WTC11 (cell line): ENCODE measurements around the gene MCF2L. TPM values are rescaled to one million over a fixed set of nuclear protein-coding genes. Genes with fewer than 3 reads are reported as not detected.

Source experiments
- ATAC-seq: fragments of 200-7000 bp; cut with Tn5 transposase; 2 replicates; pipeline ENCODE4 v1.10.0; 2021; ENCODE audit warnings: mild to moderate bottlenecking, moderate library complexity
- CTCF ChIA-PET: fragments of 300-600 bp; sonication (Branson Sonifier 250); formaldehyde crosslinking; loops from one replicate; lab custom pipeline; 2021; ENCODE audit warnings: antibody characterized with exemption; lab: Charles Lee
- POLR2A ChIA-PET: fragments of 350-600 bp; sonication (Branson Sonifier 250); formaldehyde crosslinking; loops from one replicate; lab custom pipeline; 2021; ENCODE audit warnings: antibody characterized with exemption; lab: Charles Lee
- DNase-seq: peaks from one replicate; pipeline ENCODE4 v3.0.0; 2021; ENCODE audit warnings: low spot score
- H3K27ac Mint-ChIP-seq: 2 replicates; pipeline ENCODE4 v1.8.0; 2021; ENCODE audit warnings: mixed read lengths
- H3K27me3 Mint-ChIP-seq: 2 replicates; pipeline ENCODE4 v1.8.0; 2021; ENCODE audit warnings: low read depth, mild to moderate bottlenecking, moderate library complexity, mixed read lengths
- H3K36me3 Mint-ChIP-seq: 2 replicates; pipeline ENCODE4 v1.8.0; 2021; ENCODE audit warnings: mixed read lengths
- H3K4me1 Mint-ChIP-seq: 2 replicates; pipeline ENCODE4 v1.8.0; 2022; ENCODE audit warnings: mixed read lengths
- H3K4me3 Mint-ChIP-seq: 2 replicates; pipeline ENCODE4 v1.8.0; 2021; ENCODE audit warnings: mild to moderate bottlenecking, moderate library complexity, mixed read lengths
- H3K9me3 Mint-ChIP-seq: 2 replicates; pipeline ENCODE4 v1.8.0; 2021; ENCODE audit warnings: mixed read lengths
- AR ChIP-seq: fragments of 250-450 bp; sonication (Bioruptor Pico); IDR thresholded peaks from 2 replicates; pipeline ENCODE4 v1.9.0; 2021; ENCODE audit warnings: mild to moderate bottlenecking
- EMX1 ChIP-seq: fragments of 250-450 bp; sonication (Bioruptor Pico); IDR thresholded peaks from 2 replicates; pipeline ENCODE4 v1.8.0; 2021; ENCODE audit warnings: mild to moderate bottlenecking
- FOXJ3 ChIP-seq: sonication (generic); formaldehyde crosslinking; IDR thresholded peaks from 2 replicates; pipeline ENCODE4 v1.9.0; 2021; ENCODE audit warnings: missing genetic modification reagents, mild to moderate bottlenecking, borderline replicate concordance
- IRF1 ChIP-seq: sonication (generic); formaldehyde crosslinking; IDR thresholded peaks from 2 replicates; pipeline ENCODE4 v1.8.0; 2023; ENCODE audit warnings: missing genetic modification reagents
- MYBL2 ChIP-seq: sonication (generic); formaldehyde crosslinking; IDR thresholded peaks from 2 replicates; pipeline ENCODE4 v1.8.1; 2023; ENCODE audit warnings: mild to moderate bottlenecking, moderate library complexity, missing genetic modification reagents
- NFYB ChIP-seq: sonication (generic); formaldehyde crosslinking; conservative IDR thresholded peaks from 2 replicates; pipeline ENCODE4 v1.8.0; 2022; ENCODE audit warnings: low read depth, missing genetic modification reagents
- NR3C1 ChIP-seq: sonication (generic); formaldehyde crosslinking; conservative IDR thresholded peaks from 2 replicates; pipeline ENCODE4 v1.8.1; 2023; ENCODE audit warnings: low read depth, mild to moderate bottlenecking, missing genetic modification reagents
- PRDM15 ChIP-seq: sonication (generic); formaldehyde crosslinking; IDR thresholded peaks from 2 replicates; pipeline ENCODE4 v1.8.0; 2022; ENCODE audit warnings: missing genetic modification reagents
- SOX15 ChIP-seq: fragments of 250-450 bp; sonication (Bioruptor Pico); IDR thresholded peaks from 2 replicates; pipeline ENCODE4 v1.9.0; 2021; ENCODE audit warnings: mild to moderate bottlenecking
- USF2 ChIP-seq: sonication (generic); formaldehyde crosslinking; IDR thresholded peaks from 2 replicates; pipeline ENCODE4 v1.8.1; 2023; ENCODE audit warnings: mild to moderate bottlenecking, missing genetic modification reagents, moderate library complexity
- ZNF121 ChIP-seq: sonication (generic); formaldehyde crosslinking; IDR thresholded peaks from 2 replicates; pipeline ENCODE4 v1.8.0; 2023; ENCODE audit warnings: missing genetic modification reagents
- ZNF232 ChIP-seq: sonication (generic); formaldehyde crosslinking; IDR thresholded peaks from 2 replicates; pipeline ENCODE4 v1.8.0; 2022; ENCODE audit warnings: mild to moderate bottlenecking, missing genetic modification reagents
- ZNF263 ChIP-seq: sonication (generic); formaldehyde crosslinking; IDR thresholded peaks from 2 replicates; pipeline ENCODE4 v1.8.1; 2022; ENCODE audit warnings: low read depth, mild to moderate bottlenecking, moderate library complexity, missing genetic modification reagents
- ZNF532 ChIP-seq: fragments of 250-450 bp; sonication (Bioruptor Pico); IDR thresholded peaks from 2 replicates; pipeline ENCODE4 v1.9.0; 2021; ENCODE audit warnings: mild to moderate bottlenecking, borderline replicate concordance
- total RNA-seq: library from RNA; stranded (reverse); gene quantifications from 3 replicates; pipeline ENCODE4 v1.2.3, GENCODE V29; 2021

MCF2L gene
- total RNA-seq, 1 experiment from 2014 or later: 34.8 TPM

GRCh38 chr13:112975401-112975939, 6.5 kb downstream of the MCF2L start (continued):
- TF ChIP-seq USF2 (CRISPR knock-in tag): no peak
- TF ChIP-seq IRF1 (CRISPR knock-in tag): no peak

GRCh38 chr13:112976526-112976925, 7.5 kb downstream of the MCF2L start:
- ChIA-PET POLR2A (interaction anchor here (0.5 kb wide), 1 partner anchor 8 kb away, joined by 8 read pairs; no protein-coding TSS in a partner anchor), CTCF (interaction anchor here (1.2 to 3.0 kb wide), 2 partner anchors 33 to 109 kb away, joined by 3 to 8 read pairs; no protein-coding TSS in a partner anchor)
- H3K36me3 Mint-ChIP-seq: no peaks in the 10 kb centered on the region; the same call in 1 of the 2 replicates
- no peak for DNase-seq
- TF ChIP-seq ZNF263 (CRISPR knock-in tag): no peak
- no peak for TF ChIP-seq PRDM15 (CRISPR knock-in tag)
- no peak for TF ChIP-seq SOX15 (CRISPR knock-in tag)
- no peak for TF ChIP-seq EMX1 (CRISPR knock-in tag)
- no peak for TF ChIP-seq ZNF121
- no peak overlapping the region for H3K4me3 Mint-ChIP-seq
- no peak overlapping the region for H3K27ac Mint-ChIP-seq
- no peaks in the 10 kb centered on the region for H3K4me1 Mint-ChIP-seq
- H3K9me3 Mint-ChIP-seq: peaks cover 11% of the 10 kb centered on the region
- no peak for ATAC-seq
- H3K27me3 Mint-ChIP-seq: peaks cover 3% of the 10 kb centered on the region; the same call in 1 of the 2 replicates

GRCh38 chr13:112977091-112977490, 8.1 kb downstream of the MCF2L start:
- no peak for DNase-seq
- H3K27me3 Mint-ChIP-seq: no peaks in the 10 kb centered on the region
- H3K4me1 Mint-ChIP-seq: no peaks in the 10 kb centered on the region
- no peak for ATAC-seq
- peak overlapping the region; percentile 66 for H3K27ac Mint-ChIP-seq
- ChIA-PET POLR2A (interaction anchor here (0.5 kb wide), 1 partner anchor 9 kb away, joined by 8 read pairs; no protein-coding TSS in a partner anchor), CTCF (interaction anchor here (1.2 to 3.0 kb wide), 3 partner anchors 7 to 109 kb away, joined by 3 to 8 read pairs (median 4); no protein-coding TSS in a partner anchor)
- H3K4me3 Mint-ChIP-seq: no peak overlapping the region
- H3K9me3 Mint-ChIP-seq: peaks cover 5% of the 10 kb centered on the region
- H3K36me3 Mint-ChIP-seq: no peaks in the 10 kb centered on the region
- no peak for TF ChIP-seq ZNF232 (CRISPR knock-in tag)
- TF ChIP-seq AR (CRISPR knock-in tag): no peak
- TF ChIP-seq FOXJ3: no peak
- no peak for TF ChIP-seq ZNF532 (CRISPR knock-in tag)
- no peak for TF ChIP-seq NR3C1 (CRISPR knock-in tag)
- TF ChIP-seq NFYB (CRISPR knock-in tag): no peak
- TF ChIP-seq ZNF121: no peak
- no peak for TF ChIP-seq MYBL2
